ENCODE results near the gene ILKAP.
A peak's percentile ranks its signal among the peaks of the same experiment; 100 is the strongest.

Gene ILKAP

DNA sequence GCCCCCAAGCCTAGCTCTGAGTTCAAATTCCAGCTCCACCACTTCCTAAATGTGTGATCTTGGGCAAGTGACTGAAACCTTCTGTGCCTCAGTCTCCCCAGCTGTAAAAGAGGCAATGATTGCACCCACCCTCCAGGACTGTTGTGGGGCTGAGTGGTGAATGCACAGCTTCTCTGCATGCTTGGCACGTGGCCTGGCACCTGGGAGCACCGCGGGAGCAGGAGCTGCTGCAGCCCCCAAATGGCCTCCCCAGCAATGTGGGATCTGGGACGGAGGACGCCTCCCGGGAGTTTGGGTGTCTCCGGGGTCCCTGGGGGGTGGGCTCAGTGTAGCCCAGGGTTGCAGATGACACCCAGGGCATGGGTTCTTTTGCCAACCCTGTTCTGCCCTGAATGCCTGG lies 63.5 kb downstream of the ILKAP start:
- TF ChIP-seq MYC (IDR thresholded peaks at IDR 0.05; ENCODE audit: low read depth, low read length) (no peak), POLR2A (IDR thresholded peaks at IDR 0.05; ENCODE audit: extremely low read depth, insufficient read length) (no peak)
- TF ChIP-seq, protein P1, sequence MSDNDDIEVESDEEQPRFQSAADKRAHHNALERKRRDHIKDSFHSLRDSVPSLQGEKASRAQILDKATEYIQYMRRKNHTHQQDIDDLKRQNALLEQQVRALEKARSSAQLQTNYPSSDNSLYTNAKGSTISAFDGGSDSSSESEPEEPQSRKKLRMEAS (IDR thresholded peaks at IDR 0.05; ENCODE audit: low read depth, low read length): no peak
- TF ChIP-seq, protein P2, sequence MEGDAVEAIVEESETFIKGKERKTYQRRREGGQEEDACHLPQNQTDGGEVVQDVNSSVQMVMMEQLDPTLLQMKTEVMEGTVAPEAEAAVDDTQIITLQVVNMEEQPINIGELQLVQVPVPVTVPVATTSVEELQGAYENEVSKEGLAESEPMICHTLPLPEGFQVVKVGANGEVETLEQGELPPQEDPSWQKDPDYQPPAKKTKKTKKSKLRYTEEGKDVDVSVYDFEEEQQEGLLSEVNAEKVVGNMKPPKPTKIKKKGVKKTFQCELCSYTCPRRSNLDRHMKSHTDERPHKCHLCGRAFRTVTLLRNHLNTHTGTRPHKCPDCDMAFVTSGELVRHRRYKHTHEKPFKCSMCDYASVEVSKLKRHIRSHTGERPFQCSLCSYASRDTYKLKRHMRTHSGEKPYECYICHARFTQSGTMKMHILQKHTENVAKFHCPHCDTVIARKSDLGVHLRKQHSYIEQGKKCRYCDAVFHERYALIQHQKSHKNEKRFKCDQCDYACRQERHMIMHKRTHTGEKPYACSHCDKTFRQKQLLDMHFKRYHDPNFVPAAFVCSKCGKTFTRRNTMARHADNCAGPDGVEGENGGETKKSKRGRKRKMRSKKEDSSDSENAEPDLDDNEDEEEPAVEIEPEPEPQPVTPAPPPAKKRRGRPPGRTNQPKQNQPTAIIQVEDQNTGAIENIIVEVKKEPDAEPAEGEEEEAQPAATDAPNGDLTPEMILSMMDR (IDR thresholded peaks at IDR 0.05; ENCODE audit: low read depth, low read length): no peak
- no peak overlapping the region for H3K4me3 ChIP-seq (ENCODE audit: low read depth, low read length)
- no peak for DNase-seq (ENCODE audit: low read depth)

DNA sequence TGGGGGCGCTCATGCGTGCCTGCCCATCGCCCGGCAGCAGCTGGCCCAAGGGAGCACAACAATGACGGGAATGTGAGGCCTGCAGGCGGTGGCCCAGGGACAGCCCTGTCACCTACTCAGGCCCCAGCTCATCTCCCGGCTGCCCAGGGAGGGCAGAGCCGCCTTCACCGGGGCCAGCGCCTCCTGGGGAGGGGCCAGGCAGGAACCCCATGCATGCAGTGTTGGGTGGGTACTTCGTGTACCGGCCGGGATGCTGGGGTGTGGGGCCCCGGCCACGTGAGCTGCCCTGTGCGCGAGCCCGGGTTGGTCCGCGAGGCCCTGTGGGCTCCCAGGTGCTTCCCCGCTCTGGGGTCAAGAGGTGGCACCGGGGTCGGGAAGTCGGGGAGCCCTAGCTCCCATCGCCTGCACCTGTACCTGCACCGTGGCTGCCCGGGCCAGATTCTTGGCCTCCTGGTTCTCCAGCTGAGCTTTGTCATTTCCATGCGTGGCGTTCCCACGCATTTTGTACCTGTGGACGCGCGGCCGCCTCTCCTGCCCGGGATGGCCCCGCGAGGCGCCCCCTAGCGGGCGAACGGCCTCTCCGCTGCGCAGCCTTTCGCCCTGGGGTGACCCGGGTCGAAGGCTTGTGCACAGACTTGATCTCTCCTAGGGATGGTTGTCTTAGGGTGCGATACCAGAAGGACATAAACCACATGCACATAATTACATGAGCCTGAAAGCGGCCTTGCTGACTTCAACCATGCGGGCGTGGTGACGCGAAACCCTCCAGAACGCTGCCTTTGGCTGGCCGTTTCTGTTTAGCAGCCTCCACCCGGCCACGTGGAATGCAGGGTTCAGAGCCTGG lies 64.1 kb downstream of the ILKAP start:
- DNase-seq (ENCODE audit: low read depth): no peak
- H3K4me3 ChIP-seq (ENCODE audit: low read depth, low read length): no peak overlapping the region
- TF ChIP-seq POLR2A (IDR thresholded peaks at IDR 0.05; ENCODE audit: extremely low read depth, insufficient read length): no peak
- TF ChIP-seq, protein P2 (IDR thresholded peaks at IDR 0.05; ENCODE audit: low read depth, low read length): peak; percentile 5
- TF ChIP-seq, protein P1 (IDR thresholded peaks at IDR 0.05; ENCODE audit: low read depth, low read length): no peak

DNA sequence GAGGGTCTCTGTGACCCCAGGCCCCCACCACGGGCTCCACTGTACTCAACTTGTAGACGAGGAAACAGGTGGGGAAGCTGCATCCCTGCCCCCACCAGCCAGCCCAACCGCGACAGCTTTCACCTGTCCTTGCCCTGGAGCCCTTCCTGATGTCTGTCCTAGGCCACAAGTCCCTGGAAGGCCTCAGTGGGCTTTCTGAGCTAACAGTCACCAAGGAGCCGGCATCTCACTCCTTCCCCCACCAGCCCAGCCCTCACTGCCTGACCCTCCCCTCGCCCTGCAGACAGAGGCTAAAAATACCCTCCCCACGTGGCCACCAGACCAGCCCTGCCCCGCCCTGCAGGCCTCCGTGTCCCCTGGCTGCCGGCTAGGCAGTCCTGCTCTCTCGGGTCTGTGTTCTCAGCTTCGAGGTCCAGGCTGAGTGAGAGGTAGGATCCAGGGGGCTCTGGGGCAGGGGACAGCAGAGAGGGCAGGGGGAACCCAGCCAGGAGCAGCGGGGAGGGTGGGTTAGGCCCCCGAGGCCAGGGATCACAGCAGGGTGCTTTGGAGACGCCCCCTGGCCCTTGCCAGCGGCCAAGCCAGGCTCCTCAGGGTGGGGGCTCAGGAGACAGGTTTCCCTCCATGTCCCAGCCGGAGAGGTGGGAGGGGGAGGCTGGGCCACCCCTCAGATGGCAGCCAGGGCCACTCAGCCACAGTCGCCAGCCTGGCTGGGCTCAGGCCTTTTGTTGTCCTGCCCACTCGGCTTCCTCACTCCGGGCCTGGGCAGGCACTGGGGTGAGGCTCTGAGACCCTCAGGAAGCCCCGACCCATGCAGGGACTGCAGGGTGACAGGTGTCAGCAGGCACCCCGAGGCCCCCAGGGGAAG lies 64.9 kb downstream of the ILKAP start, which contains the start of gene KLHL30:
Gene KLHL30 (plus strand): TSS at position 338 of the 865 bp plus-strand sequence. CDS start 2,087 bp downstream, outside the sequence.
- peak; percentile 63 for DNase-seq (ENCODE audit: low read depth)
- H3K4me3 ChIP-seq (ENCODE audit: low read depth, low read length): no peak within 1 kb of the TSS
- no peak for TF ChIP-seq POLR2A (IDR thresholded peaks at IDR 0.05; ENCODE audit: extremely low read depth, insufficient read length)
- TF ChIP-seq, protein P2 (IDR thresholded peaks at IDR 0.05; ENCODE audit: low read depth, low read length): no peak
- no peak for TF ChIP-seq MYC (IDR thresholded peaks at IDR 0.05; ENCODE audit: low read depth, low read length)
- TF ChIP-seq, protein P1 (IDR thresholded peaks at IDR 0.05; ENCODE audit: low read depth, low read length): no peak; the same call in 1 of the 2 replicates

DNA sequence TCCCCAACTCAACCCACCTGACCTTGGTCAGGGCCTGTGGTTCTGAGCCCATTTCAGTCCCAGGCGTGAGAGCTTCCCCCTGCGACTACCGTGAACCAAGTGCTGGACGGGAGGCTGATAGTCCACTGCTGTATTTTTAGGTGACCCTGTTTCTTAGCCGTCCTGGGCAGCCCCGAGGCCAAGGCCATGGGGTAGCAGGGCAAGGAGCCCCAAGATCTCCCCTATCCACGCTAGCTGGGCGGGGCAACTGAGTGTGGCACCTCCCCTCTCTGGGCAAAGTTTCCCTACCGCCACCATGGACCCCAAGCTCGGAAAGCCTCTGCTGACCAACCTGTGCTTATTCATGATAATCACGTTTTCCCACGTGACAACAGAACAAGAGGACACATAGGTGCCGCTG lies 65.6 kb downstream of the ILKAP start:
- no peak overlapping the region for H3K4me3 ChIP-seq (ENCODE audit: low read depth, low read length)
- no peak for DNase-seq (ENCODE audit: low read depth)
- TF ChIP-seq, protein P2 (IDR thresholded peaks at IDR 0.05; ENCODE audit: low read depth, low read length): no peak
- TF ChIP-seq POLR2A (IDR thresholded peaks at IDR 0.05; ENCODE audit: extremely low read depth, insufficient read length): no peak
- no peak for TF ChIP-seq MYC (IDR thresholded peaks at IDR 0.05; ENCODE audit: low read depth, low read length)
- TF ChIP-seq, protein P1 (IDR thresholded peaks at IDR 0.05; ENCODE audit: low read depth, low read length): no peak

DNA sequence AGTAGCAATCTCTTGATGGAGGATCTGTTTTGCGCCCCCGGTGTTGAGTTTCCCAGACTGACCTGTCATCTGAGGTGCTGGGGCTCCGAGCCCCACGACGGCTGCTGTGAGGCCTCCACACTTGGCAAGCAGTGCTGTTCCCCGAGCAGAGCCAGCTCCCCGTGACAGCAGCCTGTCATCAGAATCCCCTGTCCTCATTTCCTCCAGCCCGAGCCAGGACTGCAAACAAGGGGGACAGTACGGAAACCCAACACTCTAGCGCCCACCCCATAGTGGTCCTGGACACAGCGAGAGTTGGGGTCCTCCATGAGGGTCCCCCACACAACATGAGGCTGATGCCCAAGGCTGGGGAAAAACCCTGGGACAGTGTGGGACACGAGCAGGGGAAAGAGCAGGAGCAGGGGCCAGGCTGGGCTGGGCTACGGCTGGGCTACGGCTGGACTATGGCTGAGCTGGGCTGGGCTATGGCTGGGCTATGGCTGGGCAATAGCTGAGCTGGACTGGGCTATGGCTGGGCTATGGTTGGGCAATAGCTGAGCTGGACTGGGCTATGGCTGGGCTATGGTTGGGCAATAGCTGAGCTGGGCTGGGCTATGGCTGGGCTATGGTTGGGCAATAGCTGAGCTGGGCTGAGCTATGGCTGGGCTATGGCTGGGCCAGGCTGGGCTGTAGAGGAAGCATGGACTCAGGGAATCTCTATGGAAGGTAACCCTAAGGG lies 66.5 kb downstream of the ILKAP start:
- DNase-seq (ENCODE audit: low read depth): peak; percentile 91
- no peak overlapping the region for H3K4me3 ChIP-seq (ENCODE audit: low read depth, low read length)
- TF ChIP-seq MYC (IDR thresholded peaks at IDR 0.05; ENCODE audit: low read depth, low read length) (0 out of 2 replicates have a peak, but pooled peaks have one; percentile 30), POLR2A (IDR thresholded peaks at IDR 0.05; ENCODE audit: extremely low read depth, insufficient read length) (no peak)
- TF ChIP-seq, protein P2 (IDR thresholded peaks at IDR 0.05; ENCODE audit: low read depth, low read length): no peak
- TF ChIP-seq, protein P1 (IDR thresholded peaks at IDR 0.05; ENCODE audit: low read depth, low read length): 0 out of 2 replicates have a peak, but pooled peaks have one; percentile 10

Measured in NB4 (cell line).